ENCODE results near the gene TENM4. TPM values are rescaled to one million over a fixed set of nuclear protein-coding genes. Genes with fewer than 3 reads are reported as not detected.

Gene TENM4
- total RNA-seq, 1 donor from 2014 or later, result 16.9 TPM

DNA sequence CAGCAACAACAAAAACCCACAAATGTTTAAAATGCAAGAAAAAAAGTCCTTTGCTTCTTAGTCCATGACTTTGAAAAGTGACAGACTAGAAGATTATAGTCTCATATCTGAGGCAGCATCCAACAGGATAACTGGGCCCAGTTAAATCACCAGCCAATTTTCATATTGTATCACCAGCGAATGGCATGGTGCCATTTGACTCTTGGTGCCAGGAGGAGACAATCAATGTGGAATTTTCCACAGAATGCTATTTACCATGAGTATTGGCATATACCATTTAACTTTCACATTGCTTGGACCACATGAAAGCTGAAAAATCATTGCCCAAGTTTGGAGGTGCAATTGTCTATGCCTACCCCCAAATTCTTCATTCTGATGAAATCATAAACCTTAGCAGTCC is 255.5 kb downstream of the TENM4 start:
- DNase-seq (ENCODE audit: low spot score), result no peak

GRCh38 chr11:79184285-79184684 is 256.5 kb downstream of the TENM4 start:
- no peak for DNase-seq (ENCODE audit: low spot score)

- DNase-seq (ENCODE audit: low spot score), result no peak
Observed at GRCh38 chr11:79182794-79183193, 258.0 kb downstream of the TENM4 start.

DNA sequence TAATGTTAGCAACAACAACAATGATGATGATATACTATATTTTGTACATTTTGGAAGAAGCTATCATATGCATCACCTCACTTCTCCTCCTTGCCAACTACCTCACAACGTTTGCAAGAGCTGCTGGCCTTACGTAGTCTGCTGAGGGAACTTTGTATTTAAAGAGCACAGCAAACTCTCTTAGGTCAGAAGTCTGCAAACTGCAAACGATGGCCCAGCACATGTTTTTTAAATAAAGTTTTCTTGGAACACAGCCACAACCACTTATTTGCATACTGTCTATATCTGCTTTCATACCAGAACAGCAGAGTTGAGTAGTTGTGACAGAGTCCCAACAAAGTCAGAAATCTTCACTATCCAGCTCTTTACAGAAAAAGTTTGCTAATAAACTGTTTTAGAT is 261.7 kb downstream of the TENM4 start:
- DNase-seq (ENCODE audit: low spot score), result no peak

GRCh38 chr11:79174045-79175008 is 266.5 kb downstream of the TENM4 start:
- DNase-seq (ENCODE audit: low spot score), result no peak

DNA sequence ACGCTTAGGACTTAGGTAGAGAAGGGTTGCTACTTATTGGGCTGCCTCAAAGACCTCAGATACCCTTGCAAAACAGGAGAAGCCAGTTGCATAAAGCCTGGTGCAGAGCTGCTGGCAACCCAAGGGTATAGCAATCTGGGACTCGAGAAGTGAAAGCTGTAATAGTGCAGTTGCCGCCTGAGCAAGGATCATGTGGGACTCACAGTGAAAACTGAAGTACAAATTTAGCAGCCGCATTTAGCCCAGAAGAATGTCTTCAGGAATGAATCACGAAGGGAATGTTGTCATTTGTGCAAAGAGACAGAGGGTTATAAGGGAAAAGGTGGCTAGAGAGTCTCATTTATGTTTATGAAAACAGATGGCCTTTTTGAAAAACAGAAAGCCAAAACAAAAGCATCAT is 267.2 kb downstream of the TENM4 start:
- DNase-seq (ENCODE audit: low spot score), result peak; percentile 60

GRCh38 chr11:79170321-79170720 is 270.5 kb downstream of the TENM4 start:
- no peak for DNase-seq (ENCODE audit: low spot score)

GRCh38 chr11:79168530-79169110 is 272.2 kb downstream of the TENM4 start:
- DNase-seq (ENCODE audit: low spot score), result no peak

GRCh38 chr11:79167510-79168188 is 273.2 kb downstream of the TENM4 start:
- DNase-seq (ENCODE audit: low spot score), result no peak

DNA sequence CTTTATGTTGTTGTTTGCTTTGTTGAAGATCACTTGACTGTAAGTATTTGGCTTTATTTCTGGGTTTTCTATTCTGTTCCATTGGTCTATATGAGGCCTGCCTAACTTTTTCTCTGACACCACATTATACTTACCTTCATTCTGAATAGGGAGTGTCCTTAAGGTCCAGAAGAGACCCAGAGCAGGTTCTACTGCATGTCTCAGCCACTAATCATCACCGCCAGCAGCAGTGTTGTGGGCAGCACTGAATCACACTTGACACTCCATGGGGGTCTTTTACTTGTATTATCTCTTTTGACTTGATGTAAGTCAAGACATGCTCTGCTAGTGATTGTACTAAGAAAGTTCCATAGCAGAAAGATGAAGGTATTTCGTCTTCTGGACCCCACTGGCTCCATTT is 274.9 kb downstream of the TENM4 start:
- DNase-seq (ENCODE audit: low spot score), result no peak

DNA sequence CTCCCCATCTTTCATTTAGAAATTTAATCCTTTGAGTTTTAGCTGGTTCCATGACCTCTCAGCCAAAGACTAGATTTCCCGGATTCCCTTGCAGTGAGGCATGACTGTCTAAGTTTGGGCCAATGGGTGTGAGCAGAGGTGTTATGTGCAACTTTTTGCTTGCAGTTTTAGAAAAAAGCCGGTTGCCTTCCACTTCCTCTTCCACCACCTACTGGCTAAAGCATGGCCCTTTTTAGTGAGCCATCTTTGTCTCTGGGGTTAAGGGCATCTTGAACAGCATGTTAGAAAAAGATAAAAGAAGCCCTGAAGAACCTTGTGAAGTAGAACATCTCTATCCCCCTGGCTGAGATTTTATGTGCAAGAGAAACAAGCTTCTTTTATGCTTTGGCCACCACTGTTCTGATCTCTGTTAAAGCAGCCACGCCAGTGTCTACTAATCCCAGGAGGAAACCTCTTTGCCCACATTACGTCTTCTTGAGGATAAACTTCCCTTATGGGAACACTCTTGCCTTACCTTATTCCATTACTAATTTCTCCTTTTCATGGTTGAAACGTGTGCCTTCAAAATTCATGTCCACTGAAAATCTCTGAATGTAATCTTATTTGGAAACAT is 279.9 kb downstream of the TENM4 start:
- no peak for DNase-seq (ENCODE audit: low spot score)

- DNase-seq (ENCODE audit: low spot score), result no peak
Observed at GRCh38 chr11:79159657-79160450, 281.0 kb downstream of the TENM4 start.

DNA sequence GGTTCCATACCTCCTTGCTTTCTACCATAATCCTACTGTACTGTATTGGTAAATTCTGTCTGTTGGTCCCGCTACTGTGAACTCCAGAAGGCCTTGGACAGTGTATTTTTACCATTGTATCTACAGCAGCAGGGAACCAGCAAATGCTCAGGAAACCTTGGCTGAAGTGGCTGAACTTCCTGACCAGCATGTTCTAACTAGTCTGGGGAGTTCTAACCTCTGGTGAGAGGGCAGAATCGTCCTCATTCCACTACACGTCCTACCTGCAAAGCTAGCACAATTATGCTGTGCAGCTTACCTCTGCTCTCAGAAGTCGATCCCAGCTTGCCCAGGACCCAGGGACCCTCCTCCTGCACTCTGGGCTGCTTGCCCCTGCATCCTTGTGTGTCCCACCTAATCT is 283.1 kb downstream of the TENM4 start:
- no peak for DNase-seq (ENCODE audit: low spot score)

DNA sequence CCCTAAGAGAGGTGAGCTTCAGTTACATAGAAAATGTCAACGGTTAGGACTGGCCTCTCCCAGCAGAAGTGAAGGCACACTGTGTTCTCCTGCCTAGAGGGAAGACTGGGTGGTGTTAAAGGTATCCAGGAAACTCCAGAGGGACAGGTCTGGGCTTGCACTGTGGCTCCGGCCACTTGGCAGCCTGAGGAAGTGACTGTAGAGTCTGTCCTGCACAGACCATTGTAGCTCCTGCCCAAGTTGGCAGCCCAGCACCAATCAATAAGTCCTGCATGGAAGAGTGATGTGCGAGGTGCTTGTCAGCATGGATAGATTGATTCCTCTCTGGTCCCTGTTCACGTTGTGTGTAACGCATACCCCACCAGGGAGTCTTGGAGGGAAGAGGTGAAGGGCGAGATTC is 284.8 kb downstream of the TENM4 start:
- DNase-seq (ENCODE audit: low spot score), result no peak

DNA sequence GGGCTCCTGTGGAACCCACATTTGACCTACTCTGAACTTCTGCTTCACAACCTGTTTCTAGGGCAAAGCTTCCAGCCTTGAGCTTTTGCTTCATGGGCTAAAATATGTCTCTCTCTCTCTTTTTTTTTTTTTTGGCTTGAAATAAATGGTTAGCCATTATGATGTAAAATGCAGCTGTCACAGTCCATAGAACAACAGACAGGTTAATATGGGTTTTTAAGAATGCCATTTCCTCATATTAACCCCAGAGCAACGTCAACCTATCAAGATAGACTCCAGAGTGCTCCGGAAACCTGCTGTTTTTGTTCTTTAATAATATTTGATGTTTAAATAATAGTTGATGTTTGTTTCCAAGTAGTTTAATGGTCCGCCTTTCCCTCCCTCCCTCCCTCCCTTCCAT is 285.6 kb downstream of the TENM4 start:
- no peak for DNase-seq (ENCODE audit: low spot score)

GRCh38 chr11:79152511-79152910 is 288.3 kb downstream of the TENM4 start:
- DNase-seq (ENCODE audit: low spot score), result no peak

DNA sequence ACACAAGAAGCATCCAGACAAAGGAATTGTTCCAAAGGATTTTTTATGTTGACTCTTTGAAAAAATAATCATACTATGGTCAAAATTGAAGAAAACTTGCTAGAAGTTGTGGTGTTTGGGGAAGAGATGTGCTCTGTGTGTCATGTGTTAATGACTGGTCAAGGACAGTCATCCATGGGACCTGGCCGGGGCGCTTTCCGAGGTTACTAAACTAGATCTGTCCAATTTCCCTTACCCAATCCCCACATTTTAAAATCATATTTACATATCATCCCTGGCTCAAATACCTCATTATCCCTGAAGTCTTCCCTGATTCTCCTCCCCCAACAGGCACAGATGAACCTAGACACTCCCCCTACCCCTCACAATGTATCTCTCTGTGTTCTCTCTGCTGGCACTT is 289.4 kb downstream of the TENM4 start:
- DNase-seq (ENCODE audit: low spot score), result no peak

DNA sequence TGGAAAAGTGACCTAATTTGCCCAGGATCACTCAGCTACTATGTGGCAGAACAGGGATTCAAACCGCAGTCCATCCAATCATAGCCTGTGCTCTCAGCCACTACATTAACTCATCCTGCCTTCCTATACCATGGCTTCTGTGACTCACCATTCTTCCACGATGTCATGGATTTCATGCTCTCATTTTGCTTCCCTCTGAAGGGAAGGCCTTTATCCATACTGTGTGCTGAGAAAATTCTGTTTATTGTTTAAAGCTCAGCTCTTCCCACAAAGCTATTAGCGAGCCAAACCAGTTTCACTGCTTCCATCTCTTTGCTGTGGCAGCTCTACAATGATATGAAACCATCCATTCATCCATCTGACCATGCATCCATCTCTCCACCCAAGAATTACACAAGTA is 289.9 kb downstream of the TENM4 start:
- DNase-seq (ENCODE audit: low spot score), result no peak

DNA sequence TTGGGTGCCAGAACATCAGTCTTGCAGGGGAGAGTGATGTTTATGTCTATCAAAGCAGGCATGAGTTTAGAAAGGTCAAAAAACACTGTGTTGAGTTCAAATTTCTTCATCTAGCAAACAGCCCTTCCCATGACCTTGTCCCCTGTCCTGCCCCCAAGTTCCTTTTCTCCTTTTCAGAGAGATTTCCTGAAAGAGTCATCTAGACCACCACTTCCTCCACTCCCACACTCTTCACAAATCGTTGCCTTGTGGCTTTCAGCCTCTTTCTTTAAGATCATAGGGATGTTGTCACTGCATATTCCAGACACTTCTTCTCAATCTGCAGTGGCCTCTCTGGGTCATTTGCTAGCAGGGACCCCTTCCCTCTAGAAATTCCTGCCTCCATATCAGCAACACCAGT is 290.5 kb downstream of the TENM4 start:
- no peak for DNase-seq (ENCODE audit: low spot score)

GRCh38 chr11:79147731-79148130 is 293.1 kb downstream of the TENM4 start:
- no peak for DNase-seq (ENCODE audit: low spot score)

DNA sequence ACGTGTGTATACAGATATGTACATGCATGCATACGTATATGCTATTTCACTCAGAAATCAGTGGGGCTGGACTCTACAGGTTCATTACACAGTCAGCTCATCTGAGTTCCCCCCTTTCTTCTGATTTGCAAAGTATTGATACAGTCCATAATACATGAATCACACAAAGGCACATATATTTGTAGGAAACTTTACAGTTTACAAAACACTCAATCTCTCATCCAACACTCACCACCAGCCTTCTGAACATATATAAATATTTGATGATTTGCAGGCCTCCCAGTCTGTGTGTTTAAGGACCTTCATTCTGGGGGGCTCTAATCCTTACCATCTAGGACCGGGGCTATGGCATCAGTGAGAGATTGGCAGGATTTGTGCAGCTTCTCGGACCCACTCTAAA is 293.8 kb downstream of the TENM4 start:
- DNase-seq (ENCODE audit: low spot score), result no peak

Measured in umbilical cord (tissue), 2 donors.